Mucosa of descending colon (tissue), 3 donors: ENCODE data around the gene ST6GALNAC6. TPM values are rescaled to one million over a fixed set of nuclear protein-coding genes. Genes with fewer than 3 reads are reported as not detected.
"Not testable (repeated sequence)": the region's sequence is repeated elsewhere in the genome, so short reads cannot be mapped to it uniquely, and the experiment has no call there.

Experiments used
- ATAC-seq: fragments of 200-7000 bp; cut with Tn5 transposase; one replicate; pipeline ENCODE4 v1.9.1; 2020; ENCODE audit warnings: mild to moderate bottlenecking, moderate library complexity
- DNase-seq, 3 donors: peaks; one replicate each; pipeline ENCODE4 v3.0.0-alpha.2; 2020
- H3K36me3 ChIP-seq: fragments of 200-600 bp; one replicate; pipeline ENCODE4 v1.8.0; 2021; ENCODE audit warnings: low read depth, mild to moderate bottlenecking
- H3K4me1 ChIP-seq: fragments of 200-600 bp; one replicate; pipeline ENCODE4 v1.8.0; 2021; ENCODE audit warnings: low read depth, mild to moderate bottlenecking
- H3K4me3 ChIP-seq: fragments of 200-600 bp; one replicate; pipeline ENCODE4 v1.8.0; 2021; ENCODE audit warnings: mild to moderate bottlenecking
- H3K9me3 ChIP-seq: fragments of 200-600 bp; one replicate; pipeline ENCODE4 v1.8.0; 2021; ENCODE audit warnings: mild to moderate bottlenecking
- intact Hi-C, 2 donors: fragments of 100-400 bp; cut with DNase I in 1 of 2; cut with micrococcal nuclease in 1 of 2; formaldehyde crosslinking; loops; one replicate each; pipeline versions ENCODE4 v1.11.0 to v1.11.1; 2022; cut with DNase I, micrococcal nuclease
- total RNA-seq, 3 donors: library from RNA; stranded (reverse); fragmentation: NEBNext Ultra II Directional in 2 of 3; extraction: Animal tissue kit (Norgen Biotek cat#: 25700) in 2 of 3; gene quantifications; one replicate each; pipeline versions ENCODE4 v1.2.1 to v1.2.4, GENCODE V29; 2021 to 2023
- TF ChIP-seq, protein P1 (sequence below): fragments of 200-600 bp; IDR thresholded peaks from one replicate; pipeline ENCODE4 v1.8.0; 2022; ENCODE audit warnings: antibody characterized with exemption, mild to moderate bottlenecking
- donor health status: DM: no; HTN: no; CAD: no; lungs with moderate emphysema.
- donor health status: DM: no; HTN: no; CAD: no.
- donor health status: DM: no; HTN: yes; CAD: no.

Gene ST6GALNAC6
- total RNA-seq, 3 donors from 2014 or later = 121 to 266 (median 175) TPM

DNA sequence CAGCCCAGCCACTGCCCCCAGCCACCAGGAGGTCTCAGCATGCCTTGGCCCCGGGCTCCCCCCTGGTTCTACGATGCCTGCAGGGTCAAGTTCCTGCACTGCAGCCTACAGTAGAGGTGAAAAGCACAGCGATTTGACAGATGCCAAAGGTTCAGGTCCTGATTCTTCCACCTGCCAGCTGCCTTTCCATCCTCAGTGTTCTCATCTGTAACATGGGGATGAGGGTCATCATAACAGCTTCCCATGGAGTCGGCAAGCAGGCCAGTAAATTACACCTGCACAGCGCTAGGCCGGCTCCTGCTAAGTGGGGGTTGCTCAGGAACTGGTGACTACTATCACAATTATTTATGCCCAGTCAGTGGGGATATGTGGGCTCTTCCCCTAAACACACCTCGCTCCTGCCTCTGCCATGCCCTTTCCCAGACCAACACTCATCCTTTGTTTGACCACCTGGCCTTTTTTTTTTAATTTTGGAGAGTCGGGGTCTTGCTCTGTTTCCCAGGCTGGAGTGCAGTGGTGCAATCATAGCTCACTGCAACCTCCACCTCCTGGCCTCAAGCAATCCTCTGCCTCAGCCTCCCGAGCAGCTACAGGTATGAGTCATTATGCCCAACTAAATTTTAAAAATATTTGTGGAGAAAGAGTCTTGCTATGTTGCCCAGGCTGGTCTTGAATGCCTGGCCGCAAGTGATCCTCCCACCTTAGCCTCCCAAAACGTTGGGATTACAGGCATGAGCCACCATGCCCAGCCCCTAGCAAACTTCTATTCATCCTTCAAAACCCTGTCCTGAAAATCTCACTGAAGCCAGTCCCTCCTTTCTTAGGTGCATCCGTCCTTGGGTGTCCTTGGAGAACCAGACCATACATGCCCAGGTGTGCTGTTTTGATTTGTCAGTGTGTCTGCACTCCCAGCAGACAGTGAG is 51.3 kb downstream of the ST6GALNAC6 start:
- peaks cover 13% of the 10 kb centered on the region for H3K9me3 ChIP-seq
- intact Hi-C loops = no loop called here
- TF ChIP-seq, protein P1, sequence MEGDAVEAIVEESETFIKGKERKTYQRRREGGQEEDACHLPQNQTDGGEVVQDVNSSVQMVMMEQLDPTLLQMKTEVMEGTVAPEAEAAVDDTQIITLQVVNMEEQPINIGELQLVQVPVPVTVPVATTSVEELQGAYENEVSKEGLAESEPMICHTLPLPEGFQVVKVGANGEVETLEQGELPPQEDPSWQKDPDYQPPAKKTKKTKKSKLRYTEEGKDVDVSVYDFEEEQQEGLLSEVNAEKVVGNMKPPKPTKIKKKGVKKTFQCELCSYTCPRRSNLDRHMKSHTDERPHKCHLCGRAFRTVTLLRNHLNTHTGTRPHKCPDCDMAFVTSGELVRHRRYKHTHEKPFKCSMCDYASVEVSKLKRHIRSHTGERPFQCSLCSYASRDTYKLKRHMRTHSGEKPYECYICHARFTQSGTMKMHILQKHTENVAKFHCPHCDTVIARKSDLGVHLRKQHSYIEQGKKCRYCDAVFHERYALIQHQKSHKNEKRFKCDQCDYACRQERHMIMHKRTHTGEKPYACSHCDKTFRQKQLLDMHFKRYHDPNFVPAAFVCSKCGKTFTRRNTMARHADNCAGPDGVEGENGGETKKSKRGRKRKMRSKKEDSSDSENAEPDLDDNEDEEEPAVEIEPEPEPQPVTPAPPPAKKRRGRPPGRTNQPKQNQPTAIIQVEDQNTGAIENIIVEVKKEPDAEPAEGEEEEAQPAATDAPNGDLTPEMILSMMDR = no peak
- H3K36me3 ChIP-seq = no peaks in the 10 kb centered on the region
- H3K4me3 ChIP-seq = no peak overlapping the region
- ATAC-seq = no peak
- no peak for DNase-seq
- no peaks in the 10 kb centered on the region for H3K4me1 ChIP-seq

DNA sequence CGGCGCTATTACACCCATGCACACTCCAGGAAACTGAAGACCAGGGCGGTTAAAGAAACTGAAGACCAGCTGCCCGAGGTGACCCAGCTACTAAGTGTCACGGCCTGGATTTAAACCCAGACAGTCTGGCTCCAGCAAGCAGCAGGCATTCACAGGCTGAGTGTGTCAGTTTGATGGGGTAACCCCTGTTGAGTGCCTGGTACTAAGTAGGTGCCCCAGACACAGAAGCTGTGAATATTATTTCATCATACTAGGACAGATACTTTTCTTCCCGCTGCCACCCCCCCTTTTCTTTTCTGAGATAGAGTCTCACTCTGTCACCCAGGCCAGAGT is 52.3 kb downstream of the ST6GALNAC6 start:
- H3K4me1 ChIP-seq = no peaks in the 10 kb centered on the region
- no peak for ATAC-seq
- intact Hi-C loops = no loop called here
- DNase-seq = no peak
- TF ChIP-seq, protein P1 = no peak
- H3K36me3 ChIP-seq = no peaks in the 10 kb centered on the region
- H3K9me3 ChIP-seq = peaks cover 13% of the 10 kb centered on the region
- no peak overlapping the region for H3K4me3 ChIP-seq

DNA sequence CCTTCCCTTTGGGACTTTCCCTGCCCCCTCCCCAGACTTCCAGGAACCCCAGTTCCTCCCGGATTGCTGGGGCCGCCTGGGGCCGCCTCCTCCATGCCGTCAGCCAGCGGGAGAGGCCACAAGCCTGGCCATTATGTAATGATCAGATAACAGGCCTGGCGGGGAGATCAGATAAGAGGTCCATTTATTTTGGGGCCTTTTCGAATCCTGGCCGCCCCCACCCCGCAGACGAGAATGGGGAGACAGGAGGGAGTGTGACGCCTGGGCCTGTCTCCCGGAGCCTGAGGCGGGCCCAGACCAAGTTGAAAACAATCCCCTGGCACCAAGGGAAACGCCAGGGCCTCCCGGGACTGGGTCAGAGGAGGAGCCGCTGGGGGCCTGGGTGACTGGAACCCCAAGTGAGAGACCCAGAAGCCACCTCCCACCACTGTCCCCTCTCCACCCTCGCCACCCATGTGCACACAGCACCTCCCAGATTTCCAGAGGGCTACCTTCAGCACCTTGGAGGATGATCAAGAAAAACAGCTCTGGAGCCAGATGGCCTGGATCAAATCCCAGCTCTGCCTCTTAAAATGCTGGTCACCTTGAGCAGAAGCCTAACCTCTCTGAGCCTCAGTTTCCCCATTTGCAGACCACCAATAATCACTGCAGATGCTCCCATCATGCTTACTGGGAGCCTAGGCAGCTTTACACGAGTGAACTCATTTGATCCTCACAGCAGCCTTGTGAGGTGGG is 52.8 kb downstream of the ST6GALNAC6 start:
- intact Hi-C loops = no loop called here
- ATAC-seq = peak; percentile 13
- no peak overlapping the region for H3K4me3 ChIP-seq

DNA sequence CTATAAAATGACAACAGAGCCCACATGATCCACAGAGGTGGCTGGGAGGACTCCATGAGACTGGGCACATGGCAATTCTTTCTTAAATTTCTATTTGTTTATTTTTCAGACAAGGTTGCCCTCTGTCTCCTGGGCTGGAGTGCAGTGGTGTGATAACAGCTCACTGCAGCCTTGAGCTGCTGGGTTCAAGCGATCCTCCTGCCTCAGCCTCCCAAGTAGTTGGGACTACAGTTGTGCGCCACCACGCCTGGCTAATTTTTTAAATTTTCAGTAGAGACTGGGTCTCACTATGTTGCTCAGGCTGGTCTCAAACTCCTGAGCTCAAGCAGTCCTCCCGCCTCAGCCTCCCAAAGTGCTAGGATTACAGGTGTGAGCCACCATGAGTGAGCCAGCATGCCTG is 53.8 kb downstream of the ST6GALNAC6 start:
- DNase-seq, H3K4me3 ChIP-seq, intact Hi-C loops, ATAC-seq, H3K4me1 ChIP-seq, H3K36me3 ChIP-seq: not testable (repeated sequence)
- peaks cover 13% of the 10 kb centered on the region for H3K9me3 ChIP-seq

More for the DNA sequence above, 52.8 kb downstream of the ST6GALNAC6 start:
- no peak for DNase-seq
- no peaks in the 10 kb centered on the region for H3K4me1 ChIP-seq
- H3K9me3 ChIP-seq = peaks cover 13% of the 10 kb centered on the region
- TF ChIP-seq, protein P1 = no peak
- H3K36me3 ChIP-seq = no peaks in the 10 kb centered on the region

DNA sequence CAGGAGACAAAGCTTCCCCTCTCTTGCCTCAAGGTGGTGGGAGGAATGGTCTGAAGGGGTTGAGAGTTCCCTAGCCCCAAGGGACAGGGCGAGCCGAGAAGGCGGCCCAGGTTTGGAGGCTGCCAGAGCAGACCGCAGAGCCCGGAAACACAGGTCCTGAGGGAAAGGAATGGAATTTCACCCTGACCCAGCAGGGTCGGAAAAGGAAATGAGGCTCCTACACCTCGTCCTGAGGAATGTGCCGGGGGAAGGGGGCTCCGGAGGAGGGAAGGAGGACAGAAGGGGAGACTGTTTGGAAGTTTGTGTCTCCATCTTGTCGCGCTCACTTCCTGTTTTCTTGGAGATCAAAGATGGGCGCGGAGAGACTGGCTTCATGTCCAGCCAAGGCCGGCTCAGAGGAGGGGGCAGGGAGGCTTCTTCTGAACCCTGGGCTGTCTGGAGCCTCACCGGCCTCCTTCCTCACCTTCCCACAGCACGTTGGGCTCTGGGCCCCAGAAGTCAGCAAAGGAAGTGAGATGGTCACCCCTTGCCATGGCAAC is 54.5 kb downstream of the ST6GALNAC6 start:
- ATAC-seq = no peak
- intact Hi-C loops = no loop called here
- peaks cover 12% of the 10 kb centered on the region for H3K9me3 ChIP-seq
- no peak overlapping the region for H3K4me3 ChIP-seq
- H3K4me1 ChIP-seq = no peaks in the 10 kb centered on the region
- TF ChIP-seq, protein P1 = no peak
- DNase-seq = no peak
- no peaks in the 10 kb centered on the region for H3K36me3 ChIP-seq
